HG03565 (cell line): ENCODE results near the gene SS18.
"Not testable (repeated sequence)": the region's sequence is repeated elsewhere in the genome, so short reads cannot be mapped to it uniquely, and the experiment has no call there.

Experiments used
- ATAC-seq: cut with Tn5 transposase; IDR thresholded peaks from one replicate; pipeline ENCODE4 v1.9.1; 2021; ENCODE audit warnings: mild to moderate bottlenecking, moderate library complexity; ENCODE audit not compliant: unreplicated experiment

SS18 gene

GRCh38 chr18:26090130-26091046, at the start of gene SS18:
Gene SS18, minus strand, starts transcription at chr18:26090613. Its CDS starts 44 bp downstream, at chr18:26090569.
- ATAC-seq, result peak; percentile 60

GRCh38 chr18:26135548-26135947, 45.1 kb upstream of the SS18 start:
- ATAC-seq, result no peak

GRCh38 chr18:26134107-26134506, 43.7 kb upstream of the SS18 start:
- ATAC-seq, result no peak

GRCh38 chr18:26133652-26134051, 43.2 kb upstream of the SS18 start, which contains the start of gene PSMA8:
Gene PSMA8, plus strand, starts transcription at chr18:26133869. Its CDS starts 97 bp downstream, at chr18:26133966.
- ATAC-seq, result no peak

GRCh38 chr18:26128192-26128591, 37.8 kb upstream of the SS18 start:
- ATAC-seq, result not testable (repeated sequence)

GRCh38 chr18:26127786-26128185, 37.4 kb upstream of the SS18 start:
- no peak for ATAC-seq

- not testable (repeated sequence) for ATAC-seq
Measured at GRCh38 chr18:26121994-26122393, 31.6 kb upstream of the SS18 start.

GRCh38 chr18:26121476-26121875, 31.1 kb upstream of the SS18 start:
- no peak for ATAC-seq

GRCh38 chr18:26119246-26119645, 28.8 kb upstream of the SS18 start:
- no peak for ATAC-seq

- ATAC-seq, result no peak
Measured at GRCh38 chr18:26104035-26104434, 13.6 kb upstream of the SS18 start.

- ATAC-seq, result no peak
Measured at GRCh38 chr18:26103579-26103978, 13.2 kb upstream of the SS18 start.

GRCh38 chr18:26097563-26097962, 7.2 kb upstream of the SS18 start:
- no peak for ATAC-seq

- ATAC-seq, result no peak
Measured at GRCh38 chr18:26096852-26097251, 6.4 kb upstream of the SS18 start.

- peak; percentile 24 for ATAC-seq
Measured at GRCh38 chr18:26091047-26091630, 726 bp upstream of the SS18 start.

GRCh38 chr18:26089293-26090129, 902 bp downstream of the SS18 start:
- peak; percentile 2 for ATAC-seq

- no peak for ATAC-seq
Measured at GRCh38 chr18:26088487-26088886, 1.9 kb downstream of the SS18 start.

GRCh38 chr18:26086959-26087358, 3.5 kb downstream of the SS18 start:
- ATAC-seq, result no peak

GRCh38 chr18:26085056-26085455, 5.4 kb downstream of the SS18 start:
- no peak for ATAC-seq

GRCh38 chr18:26083099-26083498, 7.3 kb downstream of the SS18 start:
- no peak for ATAC-seq

GRCh38 chr18:26082475-26082874, 7.9 kb downstream of the SS18 start:
- ATAC-seq, result no peak

GRCh38 chr18:26074246-26074645, 16.2 kb downstream of the SS18 start:
- ATAC-seq, result no peak
